H1 (cell line): ENCODE results near the gene PWP1. TPM values are rescaled to one million over a fixed set of nuclear protein-coding genes. Genes with fewer than 3 reads are reported as not detected.

ENCODE experiments used
- CTCF ChIA-PET: fragments of 300-600 bp; sonication (Branson Sonifier 250); formaldehyde crosslinking; loops from one replicate; lab custom pipeline; 2021; ENCODE audit not compliant: partially characterized antibody; lab: Charles Lee
- POLR2A ChIA-PET: fragments of 300-600 bp; sonication (Branson Sonifier 250); formaldehyde crosslinking; loops from one replicate; lab custom pipeline; 2021; ENCODE audit warnings: inconsistent platforms; ENCODE audit not compliant: partially characterized antibody; lab: Charles Lee
- DNase-seq, 2 experiments: peaks; one replicate each; pipeline versions ENCODE4 v3.0.0 to v3.0.0-alpha.2; 2010 to 2022; ENCODE audit warnings: low spot score in 2 of 2, low read depth in 1 of 2, mixed read lengths in 1 of 2
- FAIRE-seq: peaks from 2 replicates; lab custom pipeline; 2011; peaks lifted over from hg19 to GRCh38; lab: Jason Lieb, UNC
- H2AFZ ChIP-seq: 2 replicates; pipeline ENCODE4 v1.8.1; 2012; ENCODE audit warnings: low read length, inconsistent platforms
- H2AK5ac ChIP-seq: 2 replicates; pipeline ENCODE4 v1.6.1; 2013; ENCODE audit warnings: low read depth, low read length
- H2BK120ac ChIP-seq: replicated peaks from 2 replicates; pipeline ENCODE3; 2013; ENCODE audit warnings: low read depth, low read length, inconsistent platforms
- H2BK12ac ChIP-seq: 2 replicates; pipeline ENCODE4 v1.6.1; 2013; ENCODE audit warnings: low read depth, low read length
- H2BK15ac ChIP-seq: 2 replicates; pipeline ENCODE4 v1.6.1; 2013; ENCODE audit warnings: low read length
- H2BK20ac ChIP-seq: 2 replicates; pipeline ENCODE4 v1.6.1; 2013; ENCODE audit warnings: low read length
- H2BK5ac ChIP-seq: 2 replicates; pipeline ENCODE4 v1.6.1; 2013; ENCODE audit warnings: low read depth, low read length
- H3K14ac ChIP-seq: 2 replicates; pipeline ENCODE4 v1.6.1; 2013; ENCODE audit warnings: inconsistent platforms; ENCODE audit not compliant: insufficient read length
- H3K18ac ChIP-seq: 2 replicates; pipeline ENCODE4 v1.6.1; 2013; ENCODE audit warnings: low read length; ENCODE audit errors: extremely low read depth
- H3K23ac ChIP-seq: 2 replicates; pipeline ENCODE4 v1.6.1; 2013; ENCODE audit warnings: inconsistent platforms; ENCODE audit not compliant: insufficient read length
- H3K23me2 ChIP-seq: 2 replicates; pipeline ENCODE4 v1.6.1; 2013; ENCODE audit warnings: low read depth, low read length
- H3K27ac ChIP-seq: 2 replicates; pipeline ENCODE4 v1.6.1; 2011; ENCODE audit warnings: low read depth, low read length, inconsistent platforms
- H3K27me3 ChIP-seq, 4 experiments: replicated peaks in 1 of 4; 1 replicate in 1 of 4; 2 replicates in 3 of 4; pipeline versions ENCODE4 v1.6.1 to v1.8.1; 2011 to 2013; ENCODE audit warnings: low read length in 3 of 4, mild to moderate bottlenecking in 3 of 4, inconsistent platforms in 2 of 4, mixed read lengths in 2 of 4, moderate library complexity in 1 of 4; ENCODE audit not compliant: control insufficient read depth in 3 of 4, insufficient read depth in 3 of 4; ENCODE audit errors: extremely low read depth in 1 of 4
- H3K36me3 ChIP-seq, 4 experiments: 2 replicates each; pipeline versions ENCODE4 v1.6.1 to v1.8.1; 2011 to 2013; ENCODE audit warnings: mild to moderate bottlenecking in 4 of 4, low read length in 3 of 4, moderate library complexity in 2 of 4, control low read depth in 1 of 4, inconsistent platforms in 1 of 4; ENCODE audit not compliant: insufficient read depth in 4 of 4, control insufficient read depth in 2 of 4
- H3K4ac ChIP-seq: replicated peaks from 2 replicates; pipeline ENCODE3; 2013; ENCODE audit warnings: low read length, low read depth, mixed read lengths, inconsistent platforms; ENCODE audit not compliant: insufficient read length
- H3K4me1 ChIP-seq, 4 experiments: replicated peaks in 1 of 4; 1 replicate in 1 of 4; 2 replicates in 3 of 4; pipeline versions ENCODE4 v1.6.1 to v1.8.1; 2011 to 2013; ENCODE audit warnings: low read length in 3 of 4, inconsistent platforms in 2 of 4, mixed read lengths in 1 of 4; ENCODE audit not compliant: insufficient read depth in 4 of 4, control insufficient read depth in 3 of 4
- H3K4me2 ChIP-seq, 2 experiments: 2 replicates each; pipeline versions ENCODE4 v1.6.1 to v1.8.1; 2011 to 2013; ENCODE audit warnings: low read depth in 2 of 2, low read length in 2 of 2, control low read depth in 1 of 2, inconsistent platforms in 1 of 2, mild to moderate bottlenecking in 1 of 2; ENCODE audit not compliant: insufficient read depth in 1 of 2
- H3K4me3 ChIP-seq, 4 experiments: fragments of 200-600, 300-600 bp in 1 of 4; sonication (generic), shearing (Covaris generic), sonication (Bioruptor Twin) in 1 of 4; 2 replicates each; pipeline versions ENCODE4 v1.5.1 to v1.8.1; 2011 to 2016; ENCODE audit warnings: low read length in 4 of 4, low read depth in 3 of 4, control low read depth in 2 of 4, inconsistent platforms in 2 of 4, mild to moderate bottlenecking in 2 of 4, mixed read lengths in 1 of 4, moderate library complexity in 1 of 4; ENCODE audit not compliant: insufficient read depth in 2 of 4; ENCODE audit errors: extremely low read depth in 1 of 4
- H3K56ac ChIP-seq: replicated peaks from 2 replicates; pipeline ENCODE3; 2013; ENCODE audit warnings: low read depth, mild to moderate bottlenecking, mixed read lengths, low read length, inconsistent platforms; ENCODE audit not compliant: insufficient read length
- H3K79me1 ChIP-seq: 2 replicates; pipeline ENCODE4 v1.6.1; 2013; ENCODE audit warnings: low read depth, low read length, control low read depth
- H3K79me2 ChIP-seq, 2 experiments: 2 replicates each; pipeline versions ENCODE4 v1.6.1 to v1.8.1; 2012 to 2013; ENCODE audit warnings: low read length in 2 of 2, mild to moderate bottlenecking in 2 of 2, inconsistent platforms in 1 of 2; ENCODE audit not compliant: insufficient read depth in 2 of 2, control insufficient read depth in 1 of 2
- H3K9ac ChIP-seq, 4 experiments: replicated peaks in 1 of 4; 1 replicate in 1 of 4; 2 replicates in 3 of 4; pipeline versions ENCODE4 v1.6.1 to v1.8.1; 2011 to 2013; ENCODE audit warnings: low read depth in 3 of 4, low read length in 3 of 4, control low read depth in 2 of 4, mild to moderate bottlenecking in 2 of 4, moderate library complexity in 2 of 4, inconsistent platforms in 1 of 4; ENCODE audit errors: extremely low read depth in 1 of 4
- H3K9me3 ChIP-seq, 2 experiments: 2 replicates each; pipeline versions ENCODE4 v1.6.1 to v1.8.1; 2012 to 2013; ENCODE audit warnings: mild to moderate bottlenecking in 2 of 2, moderate library complexity in 2 of 2, control low read depth in 1 of 2, inconsistent platforms in 1 of 2, low read depth in 1 of 2, low read length in 1 of 2, mixed read lengths in 1 of 2; ENCODE audit not compliant: insufficient read depth in 2 of 2
- H4K20me1 ChIP-seq, 2 experiments: replicated peaks in 1 of 2; 2 replicates each; pipeline versions ENCODE3 to v1.8.1; 2011 to 2013; ENCODE audit warnings: inconsistent platforms in 2 of 2, low read length in 2 of 2, mild to moderate bottlenecking in 1 of 2; ENCODE audit not compliant: insufficient read depth in 2 of 2, control insufficient read depth in 1 of 2
- H4K5ac ChIP-seq: 2 replicates; pipeline ENCODE4 v1.6.1; 2013; ENCODE audit warnings: low read length, low read depth, mixed read lengths, inconsistent platforms; ENCODE audit not compliant: insufficient read length
- H4K8ac ChIP-seq: 2 replicates; pipeline ENCODE4 v1.8.0; 2013; ENCODE audit warnings: mild to moderate bottlenecking, moderate library complexity, low read length, inconsistent platforms; ENCODE audit not compliant: insufficient read depth; ENCODE audit errors: extremely low read depth
- H4K91ac ChIP-seq: replicated peaks from 2 replicates; pipeline ENCODE3; 2013; ENCODE audit warnings: low read length, mixed read lengths, inconsistent platforms; ENCODE audit not compliant: insufficient read length
- CREB1 ChIP-seq: IDR thresholded peaks from 2 replicates; pipeline ENCODE4 v1.6.1; 2012; ENCODE audit warnings: inconsistent platforms
- POLR2AphosphoS5 ChIP-seq: IDR thresholded peaks from 2 replicates; pipeline ENCODE4 v1.6.1; 2011; ENCODE audit warnings: low read depth, low read length
- POU5F1 ChIP-seq: IDR thresholded peaks from 2 replicates; pipeline ENCODE4 v1.6.1; 2011; ENCODE audit warnings: low read depth, mild to moderate bottlenecking, low read length, moderate library complexity
- TBP ChIP-seq: IDR thresholded peaks from 2 replicates; pipeline ENCODE4 v1.6.1; 2011; ENCODE audit warnings: low read depth, low read length, improper control_type of control experiment
- TCF12 ChIP-seq: IDR thresholded peaks from 2 replicates; pipeline ENCODE4 v1.6.1; 2011; ENCODE audit warnings: low read depth, mild to moderate bottlenecking, low read length
- WGBS, 2 experiments: shearing (Covaris generic) in 1 of 2; methylation state at CpG; one replicate each; pipeline versions ENCODE4 v1.1.6 to v1.1.7; 2013 to 2015; ENCODE audit warnings: low lambda C conversion rate in 2 of 2, mixed read lengths in 2 of 2, inconsistent platforms in 1 of 2, low coverage in 1 of 2, missing lambda C conversion rate in 1 of 2; ENCODE audit not compliant: insufficient replicate concordance in 2 of 2, insufficient coverage in 1 of 2, insufficient read length in 1 of 2; ENCODE audit errors: extremely low coverage in 1 of 2, missing lambda C conversion rate in 1 of 2; 5-methylcytosine and 5-hydroxymethylcytosine counted together
- polyA plus RNA-seq, 7 experiments: library from polyadenylated mRNA; depleted of rRNA in 3 of 7; stranded (reverse) in 5 of 7; unstranded in 2 of 7; fragments of >200 nt in 5 of 7; fragments of 200-250 nt in 2 of 7; gene quantifications; 1 replicate in 5 of 7; 2 replicates in 1 of 7; 4 replicates in 1 of 7; pipeline versions ENCODE4 v1.2.1 to v1.2.3, GENCODE V29; 2011 to 2013; ENCODE audit warnings: missing spikeins in 2 of 7, mixed read lengths in 2 of 7
- total RNA-seq: library from RNA; stranded (reverse); fragmentation: NEBNext Ultra II Directional; extraction: Animal tissue kit (Norgen Biotek cat#: 25700); gene quantifications from 2 replicates; pipeline ENCODE4 v1.2.1, GENCODE V29; 2021

PWP1 gene
- total and polyA plus RNA-seq, 2 of the 8 experiments (the other 6 are each of a cell fraction or from before 2014, with no cell fraction given): 57.8 to 78.5 TPM

DNA sequence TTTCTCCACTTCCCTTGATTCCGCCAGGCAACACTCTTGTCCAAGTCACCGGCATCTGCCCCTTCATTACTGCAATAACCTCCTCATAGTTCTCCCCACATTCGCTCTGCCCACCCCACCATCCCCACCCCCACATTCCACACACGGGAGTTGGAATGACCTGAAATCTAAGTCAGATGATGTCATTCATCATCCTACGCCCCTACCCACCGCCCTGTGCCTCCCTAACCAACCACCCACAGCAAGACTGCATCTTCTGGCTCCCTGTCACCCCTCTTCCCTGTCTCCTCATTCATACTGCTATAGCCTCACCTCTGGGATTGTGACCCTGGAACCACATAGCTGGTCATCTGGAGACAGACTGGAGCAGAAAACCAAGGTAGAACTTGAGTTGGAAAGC, 7.9 kb upstream of the PWP1 start:
- H3K27me3 ChIP-seq: 0 out of 7 replicates have a peak, but pooled peaks cover 0 to 3% (median 0%) of the 10 kb centered on the region in 4 experiments
- H4K20me1 ChIP-seq: no peaks in the 10 kb centered on the region
- no peak overlapping the region for H2BK15ac ChIP-seq
- no peak for DNase-seq
- ChIA-PET CTCF (interaction anchor here (0.7 to 5.1 kb wide), 7 partner anchors 27 to 235 kb away, joined by 3 to 20 read pairs (median 4); no protein-coding TSS in a partner anchor), POLR2A (interaction anchor here (0.9 to 1.2 kb wide), 2 partner anchors 10 to 67 kb away, joined by 3 read pairs; no protein-coding TSS in a partner anchor)
- H3K18ac ChIP-seq: no peak overlapping the region
- H3K14ac ChIP-seq: no peak overlapping the region
- no peak overlapping the region for H4K91ac ChIP-seq
- H2AK5ac ChIP-seq: no peak overlapping the region
- no peak overlapping the region for H4K8ac ChIP-seq
- no peak overlapping the region for H2BK120ac ChIP-seq
- H3K9me3 ChIP-seq: no peaks in the 10 kb centered on the region
- no peak overlapping the region for H3K4ac ChIP-seq
- no peaks in the 10 kb centered on the region for H3K79me2 ChIP-seq
- no peak overlapping the region for H3K4me3 ChIP-seq
- no peak for FAIRE-seq
- no peak overlapping the region for H4K5ac ChIP-seq
- H3K36me3 ChIP-seq: no peaks in the 10 kb centered on the region
- H2AFZ ChIP-seq: no peak overlapping the region
- no peak overlapping the region for H2BK5ac ChIP-seq
- H3K9ac ChIP-seq: no peak overlapping the region
- H3K4me2 ChIP-seq: no peak overlapping the region
- H3K27ac ChIP-seq: no peak overlapping the region
- H3K4me1 ChIP-seq: no peaks in the 10 kb centered on the region
- no peaks in the 10 kb centered on the region for H3K79me1 ChIP-seq
- H3K23me2 ChIP-seq: no peaks in the 10 kb centered on the region
- no peak overlapping the region for H2BK12ac ChIP-seq
- H3K56ac ChIP-seq: no peak overlapping the region
- 94% methylated on average over 6 of the region's 6 CpGs; no CpG with 5 or more reads in 1 of the 2 experiments for WGBS, 2 experiments
- H2BK20ac ChIP-seq: no peak overlapping the region
- H3K23ac ChIP-seq: no peak overlapping the region
- TF ChIP-seq TCF12 (no peak), CREB1 (no peak), POLR2AphosphoS5 (no peak), TBP (no peak), POU5F1 (no peak)
